HCT116 (cell line): ENCODE results near the gene HYAL1. TPM values are rescaled to one million over a fixed set of nuclear protein-coding genes. Genes with fewer than 3 reads are reported as not detected.

ENCODE experiments used
- ATAC-seq: fragments of 200-7000 bp; cut with Tn5 transposase; 2 replicates; pipeline ENCODE4 v1.9.1; 2020; ENCODE audit warnings: mild to moderate bottlenecking, moderate library complexity
- BruUV-seq: library from RNA; stranded (reverse); fragments of 400-500 nt; replicated peaks from 2 replicates; lab custom pipeline; 2021; lab: Mats Ljungman, UMichigan
- CTCF ChIA-PET: fragments of 300-600 bp; sonication (Branson Sonifier 250); formaldehyde crosslinking; loops from one replicate; lab custom pipeline; 2021; ENCODE audit warnings: antibody characterized with exemption; lab: Charles Lee
- POLR2A ChIA-PET: fragments of 300-600, 350-600 bp; sonication (Branson Sonifier 250); formaldehyde crosslinking; loops from one replicate; lab custom pipeline; 2021; ENCODE audit warnings: antibody characterized with exemption; lab: Charles Lee
- RAD21 ChIA-PET, 2 experiments: fragments of 300-600 bp; sonication (Branson Sonifier 250); formaldehyde crosslinking; loops; one replicate each; lab custom pipeline; 2023; ENCODE audit warnings: low total read pairs in 2 of 2; ENCODE audit not compliant: uncharacterized antibody in 2 of 2, unreplicated experiment in 2 of 2, low non-redundant PET in 1 of 2; lab: Charles Lee
- DNase-seq: peaks from one replicate; pipeline ENCODE4 v3.0.0-alpha.2; 2010; ENCODE audit warnings: low read depth, low spot score
- H2AFZ ChIP-seq: fragments of 200-600 bp; shearing (Covaris generic), sonication (generic); 2 replicates; pipeline ENCODE4 v1.6.1; 2017; ENCODE audit warnings: low read depth, mixed run types, mixed read lengths, antibody characterized with exemption, low read length; ENCODE audit not compliant: poor library complexity, severe bottlenecking
- H3K27ac ChIP-seq: 2 replicates; pipeline ENCODE4 v1.5.1; 2012; ENCODE audit warnings: low read depth, low read length
- H3K27me3 ChIP-seq: fragments of 200-600 bp; sonication (generic); 2 replicates; pipeline ENCODE4 v1.6.1; 2016; ENCODE audit warnings: mixed run types, low read length, mixed read lengths; ENCODE audit not compliant: insufficient read depth
- H3K36me3 ChIP-seq, 2 experiments: fragments of 200-500 bp in 1 of 2; fragments of 200-600 bp in 1 of 2; sonication (Bioruptor generic) in 1 of 2; sonication (generic) in 1 of 2; 2 replicates each; pipeline versions ENCODE4 v1.5.1 to v1.6.1; 2014 to 2016; ENCODE audit warnings: low read length in 2 of 2, inconsistent platforms in 1 of 2, mixed read lengths in 1 of 2, mixed run types in 1 of 2; ENCODE audit not compliant: insufficient read depth in 2 of 2, control insufficient read depth in 1 of 2
- H3K4me1 ChIP-seq, 2 experiments: fragments of 200-600 bp in 1 of 2; sonication (generic) in 1 of 2; 2 replicates each; pipeline versions ENCODE4 v1.5.1 to v1.6.1; 2012 to 2017; ENCODE audit warnings: low read length in 2 of 2, inconsistent platforms in 1 of 2, mild to moderate bottlenecking in 1 of 2, mixed read lengths in 1 of 2, mixed run types in 1 of 2, moderate library complexity in 1 of 2; ENCODE audit not compliant: insufficient read depth in 2 of 2, control insufficient read depth in 1 of 2
- H3K4me2 ChIP-seq: fragments of 200-600 bp; sonication (generic); 2 replicates; pipeline ENCODE4 v1.6.1; 2017; ENCODE audit warnings: mixed run types, low read length, mixed read lengths
- H3K4me3 ChIP-seq, 2 experiments: fragments of 200-600 bp in 1 of 2; sonication (generic) in 1 of 2; replicated peaks in 1 of 2; 2 replicates each; pipeline ENCODE4 v1.5.1; 2011 to 2016; ENCODE audit warnings: low read length in 2 of 2, control low read depth in 1 of 2, low read depth in 1 of 2, mild to moderate bottlenecking in 1 of 2, mixed read lengths in 1 of 2, mixed run types in 1 of 2
- H3K79me2 ChIP-seq: fragments of 200-600 bp; sonication (generic); 2 replicates; pipeline ENCODE4 v1.6.1; 2017; ENCODE audit warnings: mild to moderate bottlenecking, mixed run types, low read length, moderate library complexity, mixed read lengths; ENCODE audit not compliant: insufficient read depth
- H3K9ac ChIP-seq: fragments of 200-600 bp; sonication (generic); 2 replicates; pipeline ENCODE4 v1.6.1; 2016; ENCODE audit warnings: low read length, mixed read lengths
- H3K9me2 ChIP-seq: fragments of 200-600 bp; sonication (generic), shearing (Covaris generic); 2 replicates; pipeline ENCODE4 v1.6.1; 2017; ENCODE audit warnings: mixed run types, mild to moderate bottlenecking, moderate library complexity; ENCODE audit not compliant: insufficient read depth
- H3K9me3 ChIP-seq, 2 experiments: fragments of 200-500 bp in 1 of 2; fragments of 200-600 bp in 1 of 2; sonication (Bioruptor generic) in 1 of 2; sonication (generic) in 1 of 2; 2 replicates each; pipeline ENCODE4 v1.6.1; 2014 to 2017; ENCODE audit warnings: low read length in 2 of 2, mixed read lengths in 2 of 2, inconsistent platforms in 1 of 2, low read depth in 1 of 2, mild to moderate bottlenecking in 1 of 2, mixed run types in 1 of 2, moderate library complexity in 1 of 2; ENCODE audit not compliant: control insufficient read depth in 1 of 2, insufficient read depth in 1 of 2
- H4K20me1 ChIP-seq: fragments of 200-600 bp; sonication (generic), shearing (Covaris generic); 2 replicates; pipeline ENCODE4 v1.6.1; 2017; ENCODE audit warnings: mixed run types, mild to moderate bottlenecking, moderate library complexity; ENCODE audit not compliant: insufficient read depth
- ATF3 ChIP-seq: IDR thresholded peaks from 2 replicates; pipeline ENCODE4 v1.6.1; 2012
- CTCF ChIP-seq, 3 experiments: fragments of 200-600 bp in 1 of 3; sonication (generic) in 1 of 3; IDR thresholded peaks in 2 of 3; conservative IDR thresholded peaks in 1 of 3; 2 replicates each; pipeline ENCODE4 v1.5.1; 2012 to 2017; ENCODE audit warnings: low read depth in 2 of 3, low read length in 2 of 3, antibody characterized with exemption in 1 of 3, borderline replicate concordance in 1 of 3, control low read depth in 1 of 3, mild to moderate bottlenecking in 1 of 3, mixed read lengths in 1 of 3, mixed run types in 1 of 3, moderate library complexity in 1 of 3; ENCODE audit not compliant: insufficient read depth in 1 of 3
- EGR1 ChIP-seq: IDR thresholded peaks from 2 replicates; pipeline ENCODE4 v1.6.1; 2012; ENCODE audit warnings: low read depth
- EZH2phosphoT487 ChIP-seq: fragments of 200-600 bp; IDR thresholded peaks from 2 replicates; pipeline ENCODE4 v1.6.1; 2018; ENCODE audit warnings: antibody characterized with exemption, borderline replicate concordance
- POLR2AphosphoS5 ChIP-seq: IDR thresholded peaks from 2 replicates; pipeline ENCODE4 v1.6.1; 2011; ENCODE audit warnings: mild to moderate bottlenecking, low read depth, low read length, moderate library complexity
- RAD21 ChIP-seq: IDR thresholded peaks from 2 replicates; pipeline ENCODE4 v1.6.1; 2012; ENCODE audit warnings: low read depth, mild to moderate bottlenecking
- SIN3A ChIP-seq: IDR thresholded peaks from 2 replicates; pipeline ENCODE4 v1.6.1; 2012; ENCODE audit warnings: low read depth
- SRF ChIP-seq: IDR thresholded peaks from 2 replicates; pipeline ENCODE4 v1.6.1; 2012; ENCODE audit warnings: low read depth
- intact Hi-C: fragments of 100-400 bp; cut with micrococcal nuclease; formaldehyde crosslinking; loops from 2 replicates; pipeline ENCODE4 v1.10.0; 2022
- total RNA-seq: library from RNA; stranded (reverse); gene quantifications from one replicate; pipeline ENCODE4 v1.2.1, GENCODE V29; 2021; ENCODE audit not compliant: unreplicated experiment

HYAL1 gene
- total RNA-seq, 1 experiment from 2014 or later = 6.1 TPM

- no peak for DNase-seq
Measured at GRCh38 chr3:50256978-50257890, 46.1 kb downstream of the HYAL1 start.

More at GRCh38 chr3:50256978-50257890, 46.1 kb downstream of the HYAL1 start:
- Histone ChIP-seq H3K9me3 (no peaks in the 10 kb centered on the region), H3K27ac (no peak overlapping the region), H2AFZ (no peak overlapping the region), H3K4me2 (no peak overlapping the region), H3K27me3 (no peaks in the 10 kb centered on the region), H3K9ac (no peak overlapping the region), H3K79me2 (peaks cover 1% of the 10 kb centered on the region; the same call in 1 of the 2 replicates), H3K4me3 (no peak overlapping the region), H3K4me1 (peaks cover 14 to 50% of the 10 kb centered on the region in 2 experiments), H3K9me2 (no peaks in the 10 kb centered on the region), H4K20me1 (no peaks in the 10 kb centered on the region), H3K36me3 (peaks cover 11 to 15% of the 10 kb centered on the region in 2 experiments; a peak in 3 of 4 replicates)
- peak; percentile 41 for ATAC-seq
- ChIA-PET CTCF (interaction anchor here (0.7 to 3.3 kb wide), 5 partner anchors 8 to 30 kb away, joined by 3 to 46 read pairs (median 5); partner anchors contain the start of gene GNAI2), RAD21 (interaction anchor here in 1 of 2 experiments (1.1 kb wide), 1 partner anchor 30 kb away, joined by 5 read pairs; no protein-coding TSS in a partner anchor), POLR2A (no interaction called here)
- TF ChIP-seq EGR1 = no peak
- no peak for TF ChIP-seq SIN3A
- TF ChIP-seq CTCF (IDR thresholded peaks at IDR 0.05 in 2 of 3, conservative IDR thresholded peaks at IDR 0.05 in 1 of 3; ENCODE audit: borderline replicate concordance in 1 of 3, insufficient read depth in 1 of 3, low read depth in 2 of 3, low read length in 2 of 3) = peak in 2 of 3 experiments; percentile 82 to 90; a peak in 4 of 6 replicates
- 0 out of 2 replicates have a peak, but pooled peaks have one; percentile 17 for TF ChIP-seq POLR2AphosphoS5
- TF ChIP-seq ATF3 = no peak
- no peak for TF ChIP-seq EZH2phosphoT487
- no peak for TF ChIP-seq RAD21
- TF ChIP-seq SRF = no peak
- BruUV-seq = no TSS peak
- intact Hi-C loops = loop anchor here (1.0 to 2.0 kb wide), 2 partner anchors 30 to 64 kb away; no protein-coding TSS in a partner anchor
